LNCaP clone FGC (cell line): ENCODE results near the gene FDX2.

ENCODE experiments used
- DNase-seq: peaks from one replicate; pipeline ENCODE4 v3.0.0-alpha.2; 2011; ENCODE audit warnings: low read depth
- H3K4me3 ChIP-seq: 2 replicates; pipeline ENCODE4 v1.5.1; 2011; ENCODE audit warnings: mild to moderate bottlenecking, low read depth, low read length, control low read depth
- TF ChIP-seq, protein P1 (sequence below): IDR thresholded peaks from 2 replicates; pipeline ENCODE4 v1.5.1; 2012; ENCODE audit warnings: mild to moderate bottlenecking; ENCODE audit not compliant: control insufficient read depth, insufficient read depth; ENCODE audit errors: extremely low read depth

Gene FDX2

DNA sequence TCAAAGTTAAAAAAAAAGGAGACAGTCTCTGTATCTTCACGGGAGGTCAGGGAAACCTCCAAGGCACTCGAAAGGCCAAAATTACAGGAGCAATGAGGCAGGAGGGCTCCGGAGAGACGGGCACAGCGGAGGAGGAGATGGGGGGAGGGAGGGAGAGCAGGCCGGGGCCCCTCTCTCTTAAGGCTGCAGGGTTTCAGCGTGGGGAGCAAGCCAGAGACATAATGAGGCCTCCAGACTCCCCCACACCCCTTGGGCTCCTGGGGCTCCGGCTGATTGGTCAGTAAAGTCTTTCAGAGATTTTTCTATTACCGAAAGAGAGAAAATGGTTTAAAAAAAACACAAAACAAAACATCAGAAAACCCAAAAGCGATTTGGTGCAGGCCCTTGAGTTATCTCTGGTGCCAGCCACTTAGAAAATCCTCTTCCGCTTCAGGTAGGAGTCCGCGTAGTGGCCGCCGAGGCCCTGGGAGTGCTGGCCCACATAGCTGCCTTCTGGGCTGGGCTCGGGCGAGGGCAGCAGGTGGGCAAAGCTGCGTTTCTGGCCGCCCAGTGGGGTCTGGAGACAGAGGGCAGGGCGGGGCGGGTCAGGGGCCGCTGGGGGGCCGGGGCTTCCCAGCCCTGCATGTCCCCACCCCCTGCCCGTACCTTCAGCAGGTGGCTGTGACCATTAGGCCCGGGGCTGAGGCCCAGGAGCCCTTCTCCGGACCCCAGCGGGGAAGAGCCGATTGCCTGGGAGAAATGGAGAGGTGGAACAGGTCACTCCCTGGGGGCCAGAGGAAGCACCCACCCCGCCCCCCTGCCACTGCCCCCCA, 1.4 kb upstream of the FDX2 start:
- no peak overlapping the region for H3K4me3 ChIP-seq
- TF ChIP-seq, protein P1, sequence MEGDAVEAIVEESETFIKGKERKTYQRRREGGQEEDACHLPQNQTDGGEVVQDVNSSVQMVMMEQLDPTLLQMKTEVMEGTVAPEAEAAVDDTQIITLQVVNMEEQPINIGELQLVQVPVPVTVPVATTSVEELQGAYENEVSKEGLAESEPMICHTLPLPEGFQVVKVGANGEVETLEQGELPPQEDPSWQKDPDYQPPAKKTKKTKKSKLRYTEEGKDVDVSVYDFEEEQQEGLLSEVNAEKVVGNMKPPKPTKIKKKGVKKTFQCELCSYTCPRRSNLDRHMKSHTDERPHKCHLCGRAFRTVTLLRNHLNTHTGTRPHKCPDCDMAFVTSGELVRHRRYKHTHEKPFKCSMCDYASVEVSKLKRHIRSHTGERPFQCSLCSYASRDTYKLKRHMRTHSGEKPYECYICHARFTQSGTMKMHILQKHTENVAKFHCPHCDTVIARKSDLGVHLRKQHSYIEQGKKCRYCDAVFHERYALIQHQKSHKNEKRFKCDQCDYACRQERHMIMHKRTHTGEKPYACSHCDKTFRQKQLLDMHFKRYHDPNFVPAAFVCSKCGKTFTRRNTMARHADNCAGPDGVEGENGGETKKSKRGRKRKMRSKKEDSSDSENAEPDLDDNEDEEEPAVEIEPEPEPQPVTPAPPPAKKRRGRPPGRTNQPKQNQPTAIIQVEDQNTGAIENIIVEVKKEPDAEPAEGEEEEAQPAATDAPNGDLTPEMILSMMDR = no peak
- DNase-seq = no peak

DNA sequence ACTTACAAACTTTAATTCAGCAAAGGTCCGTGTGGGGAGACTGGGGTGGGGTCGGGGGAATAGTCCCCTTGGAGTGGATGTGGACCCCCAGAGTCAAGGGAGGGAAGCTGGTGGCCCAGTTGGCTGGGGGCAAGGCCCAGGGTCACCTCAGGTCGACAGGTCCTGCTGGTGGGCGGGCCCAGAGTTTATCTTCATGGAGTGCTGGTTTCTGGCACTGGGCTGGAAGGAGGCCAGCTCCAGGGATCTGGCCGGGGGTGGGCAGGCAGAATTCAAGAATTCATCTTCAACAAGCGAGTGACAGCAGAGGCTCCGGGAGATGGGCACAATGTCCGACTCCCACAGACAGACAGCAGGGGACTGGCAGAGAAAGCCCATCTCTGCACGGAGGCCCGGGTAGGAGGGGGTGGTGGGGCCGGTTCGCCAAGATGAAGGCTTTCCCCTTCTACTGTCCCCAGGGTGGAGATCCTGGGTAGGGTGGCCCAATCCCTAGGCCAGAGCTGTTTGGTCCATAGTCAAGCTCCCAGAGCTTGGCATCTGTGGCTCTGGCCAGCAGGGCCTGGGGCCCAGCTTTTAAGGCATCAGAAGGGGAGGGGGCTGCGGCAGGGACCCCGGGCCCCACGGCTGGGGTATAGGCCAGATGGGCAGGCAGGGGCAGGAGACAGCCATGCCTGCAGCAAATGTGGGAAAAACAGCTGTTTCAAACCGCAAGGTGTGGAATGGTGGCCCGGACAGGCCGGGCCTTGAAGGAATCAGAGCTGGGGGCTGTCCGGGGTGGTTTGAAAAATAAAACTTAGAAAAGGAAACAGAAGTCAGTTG, 622 bp upstream of the FDX2 start:
- TF ChIP-seq, protein P1 = no peak
- DNase-seq = no peak
- H3K4me3 ChIP-seq = peak overlapping the region; percentile 74

DNA sequence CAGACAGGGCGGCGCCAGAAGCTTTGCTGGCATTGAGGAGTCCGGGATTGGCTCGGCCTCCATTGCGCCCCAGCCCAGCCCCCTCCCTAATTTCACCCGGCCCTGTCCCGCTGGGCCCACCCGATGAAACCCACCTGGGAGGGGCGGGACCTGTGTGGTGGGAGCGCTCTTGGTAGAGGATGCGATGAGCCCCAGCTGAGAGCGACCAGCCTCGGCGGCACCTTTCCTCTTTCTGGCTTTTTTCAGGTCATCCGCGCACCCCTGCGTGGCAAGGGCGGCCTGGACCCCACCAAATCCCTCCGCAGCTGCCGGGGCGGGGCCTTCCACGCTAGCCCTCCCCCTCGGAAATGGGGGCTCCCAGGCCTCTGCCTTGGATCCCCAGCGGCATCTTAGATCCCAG, 6.4 kb downstream of the FDX2 start, which contains the start of gene ZGLP1:
Gene ZGLP1 (minus strand): TSS at position 393 of the 400 bp plus-strand sequence.
- H3K4me3 ChIP-seq = no peak within 1 kb of the TSS
- TF ChIP-seq, protein P1 = no peak
- no peak for DNase-seq

DNA sequence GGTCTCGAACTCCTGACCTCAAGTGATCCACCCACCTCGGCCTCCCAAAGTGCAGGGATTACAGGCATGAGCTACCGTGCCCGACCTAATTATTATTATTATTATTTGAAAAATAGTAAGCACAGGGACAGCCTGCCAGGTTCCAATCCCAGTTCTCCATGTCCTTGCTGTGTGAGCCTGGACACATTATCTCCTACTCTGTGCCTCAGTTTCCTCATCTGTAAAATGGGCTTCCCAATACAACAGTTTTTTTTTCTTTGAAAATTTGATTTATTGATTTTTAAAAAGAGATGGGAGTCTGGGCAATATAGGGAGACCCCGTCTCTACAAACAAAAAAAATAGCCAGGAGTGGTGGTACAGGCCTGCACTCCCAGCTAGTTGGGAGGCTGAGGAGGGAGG, 9.5 kb downstream of the FDX2 start:
- DNase-seq = no peak
- TF ChIP-seq, protein P1 = no peak
- H3K4me3 ChIP-seq = no peak overlapping the region

DNA sequence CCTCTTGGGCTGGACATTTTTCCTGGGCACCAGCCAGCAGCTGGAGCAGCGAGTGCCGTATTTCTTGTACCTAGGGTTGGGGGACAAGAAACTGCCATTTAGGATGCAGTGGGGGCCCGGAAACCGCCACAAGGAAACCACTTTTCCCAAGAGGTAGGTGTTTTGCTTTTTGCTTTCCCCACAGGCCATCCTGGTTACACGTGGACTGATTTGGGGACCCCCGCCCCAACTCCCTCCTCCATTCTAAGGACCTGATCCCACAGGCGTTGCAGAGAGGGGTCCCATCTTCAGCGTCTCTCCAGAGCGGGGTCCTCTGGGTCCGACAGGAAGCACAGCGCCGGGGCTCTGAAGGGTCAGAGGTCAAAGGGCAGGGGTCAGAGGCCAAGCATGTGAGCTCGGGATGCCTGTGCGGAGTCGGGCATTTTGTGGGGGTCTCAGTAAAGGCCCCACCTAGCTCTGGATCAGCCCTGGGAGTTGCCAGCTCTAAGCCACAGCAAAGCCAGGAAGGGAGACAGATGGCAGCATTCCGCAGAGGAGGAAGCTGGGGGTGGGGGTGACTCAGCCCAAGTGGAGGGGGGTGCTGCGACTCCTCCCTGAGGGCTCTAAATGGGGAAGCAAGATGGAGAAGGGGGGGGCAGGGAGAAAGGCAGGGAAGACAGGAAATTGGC, 10.5 kb downstream of the FDX2 start:
- TF ChIP-seq, protein P1 = no peak
- no peak overlapping the region for H3K4me3 ChIP-seq
- no peak for DNase-seq

DNA sequence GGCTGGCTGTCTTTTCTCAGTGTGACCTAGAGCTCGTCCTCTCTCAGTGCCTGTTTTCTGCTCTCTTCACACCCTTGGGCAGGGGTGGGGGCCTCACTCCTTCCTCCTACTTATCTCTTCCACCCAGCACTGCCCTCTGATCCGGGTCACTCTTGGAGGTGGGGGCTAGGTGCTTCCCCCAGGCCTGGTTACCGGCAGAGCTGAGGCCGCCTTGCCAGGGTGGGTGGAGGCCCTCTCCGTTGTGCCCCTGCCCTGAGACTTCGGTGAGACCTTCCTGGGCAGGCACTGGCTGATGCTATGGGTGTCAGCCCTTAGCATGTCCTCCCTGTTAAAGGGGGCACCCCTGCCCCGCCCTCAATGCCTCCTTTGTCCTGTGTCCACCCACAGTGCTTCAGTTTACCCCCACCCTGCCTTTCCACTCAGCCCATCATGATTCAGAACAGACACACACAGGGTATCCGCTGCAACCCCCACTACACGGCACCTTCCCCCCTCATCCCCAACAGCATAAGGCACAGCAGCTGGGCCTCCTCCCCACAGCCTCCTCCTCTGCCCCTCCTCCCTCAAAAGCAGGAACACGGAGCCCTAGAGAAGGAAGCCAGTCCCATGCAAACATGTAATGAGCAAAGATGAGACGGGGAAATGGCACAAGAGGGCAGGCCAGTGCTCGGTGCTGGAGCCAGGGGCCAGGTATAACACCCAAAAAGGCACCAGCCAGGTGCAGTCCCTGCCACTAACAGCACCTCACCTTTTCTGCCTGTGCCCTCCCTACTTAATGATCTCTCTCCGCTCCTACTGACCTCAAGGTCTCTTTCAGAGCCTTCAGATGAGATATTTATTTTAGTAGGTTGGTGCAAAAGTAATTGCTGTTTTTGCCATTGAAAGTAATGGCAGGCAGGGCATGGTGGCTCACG, 16.0 kb downstream of the FDX2 start:
- H3K4me3 ChIP-seq = no peak overlapping the region
- DNase-seq = no peak
- TF ChIP-seq, protein P1 = no peak
